Tibial nerve (tissue), 4 donors: Measurements from ENCODE around the gene TBC1D22A. TPM values are rescaled to one million over a fixed set of nuclear protein-coding genes. Genes with fewer than 3 reads are reported as not detected.

Experiments used
- DNase-seq, 2 donors: peaks; one replicate each; pipeline ENCODE4 v3.0.0-alpha.2; 2019; ENCODE audit warnings: low spot score in 2 of 2
- H3K27ac ChIP-seq, 4 donors: fragments of 200-600 bp; sonication (generic) in 3 of 4; one replicate each; pipeline ENCODE4 v1.5.1; 2017 to 2019; ENCODE audit warnings: mild to moderate bottlenecking in 1 of 4
- H3K27me3 ChIP-seq, 2 donors: fragments of 200-600 bp; sonication (generic) in 1 of 2; one replicate each; pipeline versions ENCODE4 v1.5.1 to v1.6.0; 2017 to 2019
- H3K36me3 ChIP-seq, 3 donors: fragments of 200-600 bp; sonication (generic); one replicate each; pipeline ENCODE4 v1.5.1; 2018 to 2019
- H3K4me1 ChIP-seq, 4 donors: fragments of 200-600 bp; sonication (generic) in 3 of 4; one replicate each; pipeline ENCODE4 v1.5.1; 2017 to 2019
- H3K4me3 ChIP-seq, 4 donors: fragments of 200-600 bp; sonication (generic) in 3 of 4; one replicate each; pipeline ENCODE4 v1.5.1; 2017 to 2019; ENCODE audit warnings: mild to moderate bottlenecking in 1 of 4, moderate library complexity in 1 of 4
- H3K9me3 ChIP-seq, 4 donors: fragments of 200-600 bp; sonication (generic) in 3 of 4; one replicate each; pipeline ENCODE4 v1.5.1; 2017 to 2019
- EP300 ChIP-seq, 2 donors: sonication (generic); formaldehyde crosslinking; IDR thresholded peaks; one replicate each; pipeline ENCODE4 v1.6.1; 2017; ENCODE audit warnings: antibody characterized with exemption in 2 of 2, mild to moderate bottlenecking in 1 of 2
- POLR2A ChIP-seq, 2 donors: fragments of 450-650 bp; IDR thresholded peaks; one replicate each; pipeline ENCODE4 v1.6.1; 2017; ENCODE audit warnings: antibody characterized with exemption in 2 of 2, mild to moderate bottlenecking in 2 of 2, moderate library complexity in 2 of 2
- WGBS, 2 donors: methylation state at CpG; one replicate each; pipeline ENCODE4 v1.1.5; 2018; 5-methylcytosine and 5-hydroxymethylcytosine counted together
- total RNA-seq, 4 donors: library from RNA; depleted of rRNA; stranded (reverse); fragments of >200 nt; gene quantifications; one replicate each; pipeline ENCODE4 v1.1.0, GENCODE V29; 2016
- TF ChIP-seq, protein P1 (sequence below), 5 experiments: fragments of 200-600 bp in 3 of 5; fragments of 450-650 bp in 2 of 5; sonication (generic) in 3 of 5; IDR thresholded peaks; one replicate each; pipeline ENCODE4 v1.5.1; 2016 to 2019; ENCODE audit warnings: antibody characterized with exemption in 5 of 5, mild to moderate bottlenecking in 3 of 5, moderate library complexity in 2 of 5

The TBC1D22A gene
- total RNA-seq, 4 donors from 2014 or later, result 27.3 to 35.4 (median 29.3) TPM

DNA sequence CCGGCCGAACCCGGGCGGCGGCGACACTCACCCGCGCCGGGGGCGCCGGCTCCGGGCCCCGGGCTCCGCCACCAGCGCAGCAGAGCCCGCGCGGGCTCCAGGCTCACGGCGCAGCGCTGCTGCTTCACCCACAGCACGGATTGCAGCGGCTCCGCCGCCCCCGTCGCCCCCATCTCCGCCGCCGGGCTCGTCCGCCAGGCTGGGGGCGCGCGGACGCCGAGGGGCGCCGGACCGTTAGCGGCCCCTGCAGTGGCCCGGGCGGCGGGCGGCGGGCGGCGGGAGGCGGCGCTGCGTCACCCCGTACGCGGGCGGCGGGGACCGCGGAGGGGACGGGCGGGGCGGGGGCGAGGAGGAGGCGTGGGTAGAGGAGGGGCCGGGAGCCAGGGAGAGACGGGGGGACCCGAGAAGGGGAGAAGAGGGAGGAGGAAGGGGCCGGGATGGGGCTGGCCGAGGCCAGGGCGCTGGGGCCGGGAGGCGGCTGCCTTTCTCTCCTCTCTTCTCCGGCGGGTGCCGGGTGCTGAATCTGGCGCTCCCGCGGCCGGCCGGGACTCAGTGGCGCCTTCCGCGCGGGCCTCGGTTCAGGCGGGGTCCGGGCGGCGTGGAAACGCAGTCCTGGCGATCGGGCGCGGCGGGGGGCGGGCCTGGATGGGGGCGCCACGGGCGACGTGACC is 24.3 kb upstream of the TBC1D22A start, which contains the start of gene CERK:
Gene CERK, minus strand, starts transcription at position 277 of the 671 bp plus-strand sequence. Its CDS starts 104 bp downstream, at position 173.
- Histone ChIP-seq H3K4me1 (peaks cover 0 to 67% (median 44%) of the 10 kb centered on the region in 4 donors), H3K27ac (peak within 1 kb of the TSS; percentile 83 to 96 (median 92)), H3K9me3 (no peaks in the 10 kb centered on the region), H3K36me3 (no peaks in the 10 kb centered on the region), H3K4me3 (peak within 1 kb of the TSS; percentile 81 to 93 (median 88)), H3K27me3 (no peaks in the 10 kb centered on the region)
- 1 to 2% methylated on average over 8 to 21 of the region's 99 CpGs for WGBS, 2 donors
- peak; percentile 41 to 57 for DNase-seq
- peak in 1 of 2 donors; percentile 49 for TF ChIP-seq POLR2A (IDR thresholded peaks at IDR 0.05)
- no peak for TF ChIP-seq EP300 (IDR thresholded peaks at IDR 0.05)
- TF ChIP-seq, protein P1, sequence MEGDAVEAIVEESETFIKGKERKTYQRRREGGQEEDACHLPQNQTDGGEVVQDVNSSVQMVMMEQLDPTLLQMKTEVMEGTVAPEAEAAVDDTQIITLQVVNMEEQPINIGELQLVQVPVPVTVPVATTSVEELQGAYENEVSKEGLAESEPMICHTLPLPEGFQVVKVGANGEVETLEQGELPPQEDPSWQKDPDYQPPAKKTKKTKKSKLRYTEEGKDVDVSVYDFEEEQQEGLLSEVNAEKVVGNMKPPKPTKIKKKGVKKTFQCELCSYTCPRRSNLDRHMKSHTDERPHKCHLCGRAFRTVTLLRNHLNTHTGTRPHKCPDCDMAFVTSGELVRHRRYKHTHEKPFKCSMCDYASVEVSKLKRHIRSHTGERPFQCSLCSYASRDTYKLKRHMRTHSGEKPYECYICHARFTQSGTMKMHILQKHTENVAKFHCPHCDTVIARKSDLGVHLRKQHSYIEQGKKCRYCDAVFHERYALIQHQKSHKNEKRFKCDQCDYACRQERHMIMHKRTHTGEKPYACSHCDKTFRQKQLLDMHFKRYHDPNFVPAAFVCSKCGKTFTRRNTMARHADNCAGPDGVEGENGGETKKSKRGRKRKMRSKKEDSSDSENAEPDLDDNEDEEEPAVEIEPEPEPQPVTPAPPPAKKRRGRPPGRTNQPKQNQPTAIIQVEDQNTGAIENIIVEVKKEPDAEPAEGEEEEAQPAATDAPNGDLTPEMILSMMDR (IDR thresholded peaks at IDR 0.05), result no peak

DNA sequence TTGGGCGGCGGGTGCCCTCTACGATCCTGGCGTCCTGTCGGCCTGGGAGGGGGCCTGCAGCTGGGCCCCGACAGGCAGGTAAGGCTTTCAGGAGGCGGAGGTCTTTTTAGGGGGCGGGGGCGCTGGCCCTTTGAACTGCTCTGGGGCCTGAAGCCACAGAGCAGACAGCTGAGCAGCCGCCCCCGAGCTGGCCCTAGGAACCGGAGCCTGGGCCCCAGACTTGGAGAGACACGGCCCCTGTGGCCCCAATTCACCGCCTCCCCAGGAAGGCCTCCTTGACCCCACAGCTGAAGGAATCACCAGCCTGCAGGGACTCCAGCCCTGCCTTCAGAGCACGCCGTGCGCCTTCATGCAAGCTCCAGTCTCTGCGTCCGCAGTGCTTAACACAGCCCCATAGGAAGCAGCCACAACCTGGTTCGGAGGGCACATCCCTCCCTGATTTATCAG is 23.8 kb upstream of the TBC1D22A start:
- H3K27me3 ChIP-seq, result no peaks in the 10 kb centered on the region
- no peak for DNase-seq
- peak overlapping the region; percentile 83 to 96 (median 92) for H3K27ac ChIP-seq
- H3K36me3 ChIP-seq, result no peaks in the 10 kb centered on the region
- no peaks in the 10 kb centered on the region for H3K9me3 ChIP-seq
- TF ChIP-seq, protein P1 (IDR thresholded peaks at IDR 0.05), result no peak
- TF ChIP-seq POLR2A (IDR thresholded peaks at IDR 0.05) (no peak), EP300 (IDR thresholded peaks at IDR 0.05) (no peak)
- 8 to 33% methylated on average over 2 to 7 of the region's 20 CpGs for WGBS, 2 donors
- peak overlapping the region; percentile 50 to 93 (median 86) for H3K4me3 ChIP-seq
- H3K4me1 ChIP-seq, result peaks cover 0 to 63% (median 43%) of the 10 kb centered on the region in 4 donors

DNA sequence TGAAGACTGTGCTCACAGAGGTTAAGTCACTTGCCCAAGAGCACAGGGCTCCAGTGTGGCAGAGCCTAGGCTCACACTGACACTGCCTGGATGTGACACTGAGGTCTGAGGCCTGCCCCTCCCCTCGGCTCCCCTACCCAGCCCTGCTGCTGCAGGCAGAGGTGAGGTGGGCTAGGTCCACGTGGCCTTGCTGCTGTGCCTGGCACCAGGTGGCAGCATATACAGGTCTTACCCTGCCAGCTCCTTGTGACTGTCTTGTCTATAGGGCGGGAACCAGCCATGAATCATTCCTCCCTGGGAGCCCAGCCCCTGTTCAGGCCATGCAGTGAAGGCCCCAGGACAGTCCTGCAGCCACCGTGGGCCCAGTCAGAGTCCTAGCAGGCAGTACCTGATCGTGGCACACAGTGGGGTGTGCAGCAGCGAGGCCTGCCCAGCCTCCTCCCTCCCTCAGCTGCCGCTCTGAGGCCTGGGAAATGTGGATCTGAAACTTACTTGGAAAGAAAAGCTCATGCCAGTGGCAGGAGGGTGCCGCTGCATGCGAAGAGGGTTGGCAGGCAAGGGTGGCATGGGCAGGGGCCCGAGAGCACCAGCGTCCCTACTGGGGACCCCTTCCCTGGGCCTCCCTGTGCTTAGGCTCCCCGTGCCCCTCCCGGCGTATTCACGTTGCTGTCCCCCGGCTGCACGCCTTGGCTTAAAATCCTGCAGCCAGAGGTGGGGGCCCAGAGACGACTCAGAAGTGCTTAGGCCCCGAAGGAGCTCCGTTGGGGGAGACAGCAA is 23.2 kb upstream of the TBC1D22A start:
- Histone ChIP-seq H3K9me3 (no peaks in the 10 kb centered on the region), H3K4me3 (peak overlapping the region in 3 of 4 donors; percentile 50 to 92 (median 81)), H3K36me3 (no peaks in the 10 kb centered on the region), H3K4me1 (peaks cover 0 to 57% (median 39%) of the 10 kb centered on the region in 4 donors), H3K27ac (peak overlapping the region in 3 of 4 donors; percentile 92 to 96 (median 92)), H3K27me3 (no peaks in the 10 kb centered on the region)
- TF ChIP-seq, protein P1 (IDR thresholded peaks at IDR 0.05), result peak in 2 of 5 experiments; percentile 15 to 16
- TF ChIP-seq EP300 (IDR thresholded peaks at IDR 0.05) (no peak), POLR2A (IDR thresholded peaks at IDR 0.05) (no peak)
- DNase-seq, result no peak
- WGBS, 2 donors, result 73 to 77% methylated on average over 20 of the region's 20 CpGs

DNA sequence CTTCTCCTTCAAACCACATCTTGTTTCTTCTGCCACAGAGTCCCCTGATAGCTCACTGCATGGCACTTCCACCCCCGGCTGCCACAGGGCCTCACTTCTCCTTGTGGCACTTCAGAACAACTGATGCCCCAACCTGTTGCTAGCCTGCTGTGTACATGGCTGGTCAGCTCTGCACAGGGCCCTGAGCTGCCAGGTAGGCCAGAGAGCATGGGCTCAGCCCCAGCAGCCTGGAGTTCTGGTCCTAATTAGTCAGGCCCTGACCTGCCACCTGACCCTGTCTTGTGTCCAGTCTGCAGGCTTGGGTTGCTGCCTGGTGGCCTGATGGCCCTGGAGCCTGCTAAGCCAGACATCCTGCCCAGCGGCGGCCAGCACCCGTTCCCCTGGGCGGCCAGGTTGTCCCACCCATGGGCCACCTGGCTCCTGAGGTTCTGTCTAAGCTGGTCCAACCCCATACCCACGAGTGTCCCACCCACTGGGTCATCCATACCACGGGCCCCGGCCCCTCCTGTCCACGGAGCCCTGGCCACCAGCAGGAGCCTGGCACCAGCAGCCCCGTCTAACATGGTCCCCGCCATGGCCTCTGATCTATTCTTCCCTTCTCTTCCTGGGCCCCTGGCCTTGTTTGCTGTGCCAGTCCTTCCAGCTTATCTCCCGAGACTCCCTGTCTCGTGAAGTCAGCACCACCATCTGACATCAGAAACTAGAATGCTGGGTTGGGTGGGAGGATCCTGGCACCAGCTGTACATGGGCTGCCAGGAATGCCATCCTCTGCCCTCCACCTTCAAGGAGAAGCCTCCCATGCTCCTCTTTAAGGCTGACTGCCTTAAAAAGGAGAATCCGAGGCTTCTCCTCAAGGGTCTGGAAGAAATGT is 21.3 kb upstream of the TBC1D22A start:
- 74 to 89% methylated on average over 14 of the region's 14 CpGs for WGBS, 2 donors
- no peak overlapping the region for H3K4me3 ChIP-seq
- DNase-seq, result no peak
- TF ChIP-seq POLR2A (IDR thresholded peaks at IDR 0.05) (no peak), EP300 (IDR thresholded peaks at IDR 0.05) (no peak)
- TF ChIP-seq, protein P1 (IDR thresholded peaks at IDR 0.05), result no peak
- peaks cover 0 to 38% (median 21%) of the 10 kb centered on the region in 4 donors for H3K4me1 ChIP-seq
- H3K9me3 ChIP-seq, result no peaks in the 10 kb centered on the region
- H3K27me3 ChIP-seq, result no peaks in the 10 kb centered on the region
- H3K27ac ChIP-seq, result no peak overlapping the region
- no peaks in the 10 kb centered on the region for H3K36me3 ChIP-seq
